GM15510 (cell line): ENCODE results near the gene MTHFD1L.

Source experiments
- POLR2A ChIP-seq: IDR thresholded peaks from 3 replicates; pipeline ENCODE4 v1.6.1; 2011; ENCODE audit warnings: borderline replicate concordance; ENCODE audit not compliant: insufficient read length; ENCODE audit errors: extremely low read depth

MTHFD1L gene

DNA sequence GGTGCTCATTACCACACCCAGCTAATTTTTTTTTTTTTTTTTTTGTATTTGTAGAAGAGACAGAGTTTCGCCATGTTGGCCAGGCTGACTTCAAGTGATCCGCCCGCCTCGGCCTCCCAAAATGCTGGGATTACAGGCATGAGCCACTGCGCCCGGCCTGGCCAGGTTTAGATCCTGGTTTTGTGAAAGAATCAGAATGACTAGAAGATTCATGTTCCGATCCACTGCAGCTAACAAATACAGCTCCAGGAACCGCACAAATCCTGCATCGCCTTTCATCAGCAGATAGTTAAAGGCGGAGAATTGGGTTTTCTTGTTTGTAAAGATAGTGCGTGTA is 223.1 kb downstream of the MTHFD1L start:
- TF ChIP-seq POLR2A, result no peak

DNA sequence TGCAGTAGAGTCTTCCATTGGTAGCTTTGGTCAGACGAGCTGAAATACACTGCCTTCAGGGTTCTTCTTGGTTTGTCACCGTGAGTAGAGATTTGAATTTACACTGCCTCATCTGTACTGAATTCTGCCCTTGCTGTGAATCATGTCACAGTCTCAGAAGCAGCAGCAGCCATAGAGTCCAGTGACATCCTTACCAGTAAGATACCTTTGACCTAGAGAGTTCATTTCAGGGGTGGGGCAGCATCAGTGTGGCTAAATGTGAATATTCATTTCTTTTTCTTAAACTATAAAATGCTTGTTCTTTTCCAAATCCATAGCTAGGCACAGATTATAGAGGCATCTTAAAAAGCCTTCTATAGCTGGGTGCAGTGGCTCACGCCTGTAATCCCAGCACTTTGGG is 223.5 kb downstream of the MTHFD1L start:
- TF ChIP-seq POLR2A, result no peak

DNA sequence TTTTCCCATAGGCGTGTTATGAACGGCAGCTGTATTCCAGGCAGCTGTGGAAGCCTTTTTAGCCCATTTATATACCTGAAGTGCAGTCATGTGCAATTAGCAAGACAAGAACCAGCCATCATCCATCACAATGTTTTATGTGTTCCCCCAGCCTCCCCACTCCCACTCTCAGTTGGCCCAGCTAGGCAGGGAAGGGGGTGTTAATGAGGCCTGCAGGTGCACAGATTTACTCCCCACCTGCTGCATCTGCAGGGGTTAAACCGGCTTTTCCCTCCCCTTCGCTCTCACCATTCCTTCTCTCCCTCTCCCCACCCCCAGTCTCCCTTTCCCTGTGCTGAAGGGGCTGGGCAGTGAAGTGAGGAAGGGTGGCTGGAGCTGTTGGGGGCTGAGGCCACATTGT is 224.5 kb downstream of the MTHFD1L start:
- TF ChIP-seq POLR2A, result no peak

DNA sequence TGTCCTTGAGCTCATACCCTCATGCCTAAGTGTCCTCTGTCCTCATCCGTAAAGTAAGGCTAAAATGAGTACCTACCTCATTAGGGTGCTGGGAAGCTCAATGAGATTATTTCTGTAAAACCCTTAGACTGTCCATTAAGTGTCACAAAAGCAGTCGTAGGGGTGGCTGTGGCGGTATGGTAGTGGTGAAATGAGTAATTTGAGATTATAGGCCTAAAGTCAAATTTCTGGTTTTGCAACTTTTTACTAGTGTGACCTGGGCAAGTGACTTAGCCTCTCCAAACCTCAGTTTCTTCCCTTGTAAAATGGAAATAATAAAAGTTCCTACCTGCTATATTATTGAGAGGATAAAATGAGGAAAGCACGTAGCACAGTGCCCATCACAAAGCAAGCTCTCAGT is 226.1 kb downstream of the MTHFD1L start:
- no peak for TF ChIP-seq POLR2A

DNA sequence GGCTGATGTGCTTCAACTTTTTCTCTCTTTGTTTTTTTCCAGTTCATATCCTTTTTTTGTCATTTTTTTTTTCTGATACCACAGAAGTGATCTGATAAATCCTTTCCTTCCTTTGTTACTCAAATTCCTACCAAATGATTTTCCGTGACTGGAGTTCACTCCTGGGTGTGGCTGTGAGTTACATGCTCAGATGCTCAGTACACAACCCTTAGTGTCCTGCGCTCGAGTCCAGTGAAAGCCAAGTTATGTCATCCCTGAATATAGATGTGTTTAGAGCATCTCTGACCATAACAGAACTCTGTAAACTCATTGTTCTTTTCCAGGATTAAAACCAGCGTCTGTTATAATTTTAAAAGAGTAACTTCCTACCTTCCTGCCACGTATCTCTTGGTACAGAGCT is 227.1 kb downstream of the MTHFD1L start:
- no peak for TF ChIP-seq POLR2A

DNA sequence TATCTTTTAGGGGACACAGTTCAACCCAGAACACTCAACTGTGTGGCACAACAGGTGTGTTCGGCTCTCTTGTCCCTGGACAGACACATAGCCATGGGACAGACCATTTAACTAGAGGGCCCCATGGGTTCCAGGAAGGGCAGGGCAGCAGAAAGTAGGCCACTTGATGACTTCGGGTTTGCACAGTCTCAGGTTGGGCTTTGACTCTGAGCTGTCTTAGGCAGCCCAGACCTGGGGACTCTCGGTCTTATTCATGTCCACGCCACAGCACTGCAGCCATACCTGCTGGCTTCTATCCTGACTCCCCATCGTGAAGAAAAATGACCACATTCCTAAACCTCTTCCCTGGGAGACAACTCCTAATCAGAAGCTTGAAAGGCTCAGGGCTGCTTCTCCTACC is 228.2 kb downstream of the MTHFD1L start:
- no peak for TF ChIP-seq POLR2A

DNA sequence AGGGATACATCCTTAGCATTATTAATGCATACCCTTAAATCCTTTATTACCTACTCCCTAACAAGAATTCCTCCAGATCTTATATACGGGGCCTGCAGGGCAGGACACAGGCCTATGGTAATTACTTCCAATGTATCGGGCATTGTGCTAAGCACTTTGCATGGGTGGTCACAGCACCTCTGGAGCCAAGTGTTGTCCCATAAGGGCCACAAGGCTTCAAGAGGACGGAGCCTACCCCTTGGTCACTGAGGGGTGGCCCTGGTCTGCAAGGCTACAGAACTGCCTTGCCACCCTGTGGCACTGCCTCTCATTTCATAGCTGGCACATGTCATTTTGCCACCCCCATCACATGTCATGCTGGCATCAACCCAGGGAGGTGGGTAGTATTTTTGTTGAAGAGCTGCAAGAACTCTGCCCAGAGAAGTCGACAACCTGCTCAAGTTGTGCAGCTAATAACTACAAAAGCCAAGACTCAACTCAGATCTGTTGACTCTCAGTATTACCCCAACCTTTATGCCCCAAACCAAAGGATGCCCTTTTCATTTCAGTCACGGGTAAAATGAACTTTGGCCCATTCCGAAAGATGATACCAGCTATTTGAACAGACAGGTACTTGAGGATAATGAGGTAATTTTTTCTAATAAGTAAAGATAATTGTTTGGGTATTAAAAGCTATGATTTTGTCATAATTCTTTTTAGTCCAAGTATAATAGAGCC is 230.2 kb downstream of the MTHFD1L start:
- no peak for TF ChIP-seq POLR2A

DNA sequence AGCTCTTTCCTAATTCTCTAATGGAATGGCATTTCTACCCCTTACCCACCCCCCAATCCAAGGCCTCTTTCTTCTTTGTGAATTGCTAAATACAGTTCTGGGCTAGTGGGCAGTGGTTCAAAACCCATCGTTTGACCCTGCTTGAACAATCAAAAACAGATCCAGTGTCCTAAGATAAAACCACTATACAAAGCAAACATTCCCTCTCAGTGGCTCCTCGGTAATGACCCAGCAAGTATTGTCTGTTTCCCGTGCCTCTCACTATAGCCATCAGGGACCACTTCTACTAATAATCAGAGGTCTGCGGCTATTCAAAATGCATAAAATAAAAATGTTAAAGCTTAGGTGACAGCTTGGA is 230.7 kb downstream of the MTHFD1L start:
- no peak for TF ChIP-seq POLR2A

DNA sequence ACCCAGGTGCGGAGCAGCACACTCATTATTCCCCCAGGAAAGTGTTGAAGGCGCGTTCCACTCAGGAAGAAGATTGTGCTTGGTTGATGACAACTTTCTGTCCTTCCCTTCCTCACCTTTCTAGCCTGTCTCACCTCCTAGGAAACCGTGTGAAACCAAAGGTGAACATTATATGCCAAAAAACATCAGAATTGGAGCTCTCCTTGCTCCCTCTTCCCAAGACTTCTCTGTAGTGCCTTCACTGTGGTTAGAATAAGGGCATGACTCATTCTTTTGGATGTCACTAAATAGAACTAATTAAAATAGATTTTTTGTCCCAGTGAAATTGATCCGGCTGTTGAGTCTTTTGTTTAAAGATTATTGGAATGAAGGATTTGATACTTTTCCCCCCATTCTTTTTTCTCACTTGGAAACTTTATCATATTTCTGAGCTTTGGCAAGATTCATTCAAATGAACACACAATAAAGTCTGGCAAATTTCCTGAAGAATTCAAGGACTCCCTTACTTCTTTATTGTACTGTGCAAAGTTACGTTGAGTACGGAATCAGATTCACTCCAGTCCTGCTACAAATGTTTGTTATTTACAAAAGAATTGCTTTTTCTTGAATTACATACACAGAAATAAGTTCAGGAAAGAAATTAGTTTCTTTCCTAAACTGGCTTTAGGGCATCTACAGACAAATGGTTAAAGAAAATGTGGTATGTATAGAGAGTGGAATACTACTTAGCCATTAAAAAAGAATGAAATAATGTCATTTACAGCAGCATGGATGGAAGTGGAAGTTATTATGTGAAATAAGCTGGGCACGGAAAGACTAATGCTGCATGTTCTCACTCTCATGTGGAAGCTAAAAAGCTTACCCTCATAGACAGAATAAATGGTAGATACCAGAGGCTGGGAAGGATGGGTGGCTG is 231.4 kb downstream of the MTHFD1L start:
- no peak for TF ChIP-seq POLR2A

DNA sequence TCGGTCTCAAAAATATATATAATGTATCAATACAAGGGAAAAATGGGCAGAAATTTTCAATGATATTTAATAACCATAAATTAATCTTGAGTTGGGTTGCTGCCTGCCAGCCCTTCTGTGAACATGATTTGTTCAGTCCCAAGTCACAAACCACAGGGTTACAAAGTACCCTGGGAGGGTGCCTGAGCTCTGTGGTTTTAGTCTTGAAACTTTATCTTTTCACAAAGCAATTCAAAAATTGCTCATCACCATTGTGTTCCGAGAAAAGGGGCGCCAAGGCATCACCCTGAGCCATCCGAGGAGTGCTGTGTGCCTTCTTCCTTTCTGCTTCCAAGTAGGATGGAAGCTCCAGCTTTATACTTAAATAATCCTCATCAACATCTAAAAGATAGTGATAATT is 232.7 kb downstream of the MTHFD1L start:
- no peak for TF ChIP-seq POLR2A

DNA sequence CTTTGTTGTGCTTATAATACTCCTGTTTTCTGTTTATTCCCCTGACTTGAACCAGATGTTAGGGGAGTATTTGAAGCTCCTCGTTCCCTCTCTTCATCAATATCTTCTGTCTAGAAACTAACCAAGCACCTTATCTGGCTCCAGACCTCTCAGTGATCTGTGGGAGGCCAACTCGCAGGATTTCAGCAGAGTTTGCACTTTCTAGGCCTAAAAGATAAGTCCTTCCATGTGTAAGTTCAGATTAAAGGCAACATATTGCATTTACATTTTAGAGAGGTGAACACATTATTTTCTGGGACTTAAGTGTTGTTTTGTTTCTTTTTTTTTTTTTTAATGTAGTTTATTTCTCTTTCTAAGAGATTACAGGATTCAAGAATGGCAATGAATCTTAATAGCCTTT is 234.8 kb downstream of the MTHFD1L start:
- no peak for TF ChIP-seq POLR2A

DNA sequence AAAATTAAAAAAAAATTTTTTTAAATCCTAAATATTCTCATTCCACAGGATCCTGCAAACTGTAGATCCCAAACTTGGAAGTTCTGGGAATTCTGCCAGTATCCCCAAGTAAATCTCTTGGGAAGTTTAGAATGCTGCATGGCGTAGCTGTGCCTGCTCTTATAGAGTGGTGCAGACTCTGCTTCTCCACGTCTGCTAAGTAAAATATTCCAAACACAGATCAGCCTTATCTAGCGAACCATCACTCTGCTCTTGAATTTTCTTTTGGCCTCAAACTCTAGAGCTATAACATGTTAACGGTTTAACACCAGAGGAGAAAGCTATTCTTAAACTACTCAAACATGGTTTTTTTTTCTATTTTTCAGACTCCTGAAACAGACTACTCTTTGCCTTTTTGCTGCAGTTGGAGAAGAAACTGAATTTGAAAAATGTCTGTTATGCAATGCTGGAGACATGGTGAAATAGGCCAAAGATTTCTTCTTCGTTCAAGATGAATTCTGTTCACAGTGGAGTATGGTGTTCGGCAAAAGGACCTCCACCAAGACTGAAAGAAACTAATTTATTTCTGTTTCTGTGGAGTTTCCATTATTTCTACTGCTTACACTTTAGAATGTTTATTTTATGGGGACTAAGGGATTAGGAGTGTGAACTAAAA is 235.8 kb downstream of the MTHFD1L start:
- no peak for TF ChIP-seq POLR2A

DNA sequence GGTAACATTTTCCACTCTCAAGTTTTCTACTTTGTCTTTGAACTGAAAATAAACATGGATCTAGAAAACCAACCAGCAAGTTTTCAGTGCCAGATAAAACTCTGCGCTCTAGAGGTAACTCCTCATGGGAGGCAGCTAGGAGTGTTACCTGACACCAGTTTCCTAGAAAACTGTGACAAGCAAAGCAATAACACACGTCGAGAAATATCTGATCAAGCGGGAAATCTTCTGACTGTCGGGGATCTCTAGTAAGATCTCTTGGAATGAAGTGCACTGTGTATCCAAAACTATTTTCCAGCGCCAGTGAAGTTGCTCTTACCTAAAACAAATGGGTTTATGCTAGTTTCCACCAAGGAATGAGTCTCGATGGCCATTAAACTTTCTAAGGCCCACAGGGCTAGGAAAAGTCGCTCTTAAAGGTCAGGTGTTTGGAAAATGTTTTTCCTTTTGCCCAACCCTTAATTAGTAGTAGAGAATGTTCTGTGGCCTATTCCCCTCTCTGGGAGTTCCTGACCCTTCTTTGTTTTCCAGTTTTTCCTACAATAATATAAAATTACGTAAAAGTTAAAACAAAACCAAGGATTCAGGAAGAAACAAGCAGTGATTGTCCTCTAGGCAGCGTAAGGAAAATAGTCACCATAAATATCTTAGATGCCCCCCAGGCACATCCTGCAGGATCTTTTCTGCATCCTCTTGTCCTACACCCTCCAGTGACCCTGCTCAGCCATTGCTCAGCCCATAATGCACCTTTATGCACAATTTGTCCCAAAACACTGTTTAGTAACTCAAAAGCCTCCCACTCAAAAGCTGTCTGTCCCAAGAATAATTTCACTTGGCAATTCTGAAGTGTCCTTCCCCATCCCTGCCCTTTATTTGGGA is 236.6 kb downstream of the MTHFD1L start:
- no peak for TF ChIP-seq POLR2A

DNA sequence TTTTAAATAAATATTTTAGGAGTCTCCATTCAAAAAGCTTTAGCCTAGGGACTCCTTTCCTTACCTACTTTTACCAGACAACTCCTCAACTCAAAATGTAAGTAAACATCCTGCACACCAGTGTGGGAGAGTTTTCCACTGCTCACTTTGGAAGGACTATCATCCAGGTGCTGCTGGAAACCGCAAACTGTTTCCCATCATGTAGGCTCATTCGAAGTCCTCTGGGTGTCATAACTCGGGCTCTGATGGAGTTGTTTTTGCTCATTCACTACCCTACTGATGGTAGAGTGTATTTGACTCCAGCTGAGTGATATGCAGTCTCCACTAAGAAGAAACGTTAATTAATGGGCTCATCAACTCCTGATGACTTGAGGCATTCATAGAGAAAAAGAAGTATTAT is 237.8 kb downstream of the MTHFD1L start:
- no peak for TF ChIP-seq POLR2A
